Measurements from ENCODE around the gene BBX.

BBX gene

DNA sequence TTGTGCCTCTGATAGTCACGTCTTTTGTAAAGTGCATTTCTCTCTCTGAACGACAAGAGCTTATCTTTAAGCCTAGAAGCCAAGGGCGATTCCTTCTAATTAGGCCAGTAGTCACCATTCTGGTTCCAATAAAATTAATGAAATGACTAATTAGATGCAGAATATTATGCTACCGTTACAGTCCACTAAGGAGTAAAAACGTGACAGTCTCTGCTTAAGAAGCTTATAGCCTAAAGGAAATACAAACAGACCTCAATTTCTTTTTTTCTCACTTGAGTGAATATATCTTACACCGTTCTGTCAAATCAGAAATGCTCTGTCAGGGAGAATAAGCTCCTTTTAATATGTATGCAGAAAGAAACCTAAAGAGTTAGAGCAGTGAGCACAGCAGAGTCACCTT lies 332.0 kb downstream of the BBX start:
- no peak for DNase-seq

- DNase-seq, result no peak
Observed at GRCh38 chr3:107855710-107856109, 332.9 kb downstream of the BBX start.

GRCh38 chr3:107857854-107858253 lies 335.1 kb downstream of the BBX start:
- no peak for DNase-seq

- DNase-seq, result no peak
Observed at GRCh38 chr3:107858876-107859275, 336.1 kb downstream of the BBX start.
